ENCODE measurements around the gene FOXN1.

FOXN1 gene

GRCh38 chr17:28494445-28495188 lies 11.5 kb upstream of the FOXN1 start:
- WGBS (ENCODE audit: extremely low coverage, insufficient coverage, low lambda C conversion rate) = no CpG with 5 or more reads among the region's 15 CpGs
- Histone ChIP-seq H3K79me2 (ENCODE audit: control insufficient read depth, insufficient read depth, low read length) (no peaks in the 10 kb centered on the region), H3K9ac (ENCODE audit: low read length) (no peak overlapping the region), H3K23ac (ENCODE audit: low read length) (no peak overlapping the region), H3K4me2 (ENCODE audit: low read length) (no peak overlapping the region), H3K27me3 (ENCODE audit: insufficient read depth, low read length, poor library complexity) (no peaks in the 10 kb centered on the region), H4K8ac (ENCODE audit: low read depth, low read length) (no peak overlapping the region), H3K4ac (ENCODE audit: low read depth, low read length) (no peak overlapping the region), H3K56ac (ENCODE audit: low read length) (no peak overlapping the region), H3K18ac (ENCODE audit: low read length) (no peak overlapping the region), H2BK5ac (ENCODE audit: low read length) (no peak overlapping the region), H2BK120ac (ENCODE audit: low read depth, low read length) (no peak overlapping the region), H3K36me3 (ENCODE audit: control insufficient read depth, insufficient read depth, low read length) (no peaks in the 10 kb centered on the region), H3K4me1 (ENCODE audit: control insufficient read depth, low read depth, low read length) (no peaks in the 10 kb centered on the region), H3K27ac (ENCODE audit: low read depth, low read length) (no peak overlapping the region), H4K5ac (ENCODE audit: low read length) (no peak overlapping the region), H3K79me1 (ENCODE audit: low read length) (no peaks in the 10 kb centered on the region), H2BK15ac (replicated peaks; ENCODE audit: low read depth) (no peak overlapping the region), H3K4me3 (ENCODE audit: low read length) (no peak overlapping the region), H2AK5ac (ENCODE audit: low read length) (no peak overlapping the region)
- peak; percentile 62 for DNase-seq

DNA sequence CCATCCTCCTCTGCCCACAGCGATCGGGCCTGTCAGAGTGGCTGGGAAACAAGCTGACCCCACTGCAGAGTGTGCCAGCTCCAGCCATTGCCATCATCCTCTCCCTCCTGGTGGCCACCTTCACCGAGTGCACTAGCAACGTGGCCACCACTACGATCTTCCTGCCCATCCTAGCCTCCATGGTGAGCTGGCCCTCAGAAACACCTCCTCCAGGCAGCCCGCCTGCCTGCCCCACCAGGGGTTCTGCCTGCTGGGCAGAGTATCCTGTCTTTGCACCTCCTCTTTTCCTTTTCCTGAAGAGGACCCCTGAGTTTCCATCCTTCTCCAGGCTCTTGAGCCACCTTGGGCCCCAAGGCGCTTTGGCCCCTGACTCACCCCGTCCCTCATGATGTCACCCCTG lies 10.5 kb upstream of the FOXN1 start:
- no CpG with 5 or more reads among the region's 8 CpGs for WGBS (ENCODE audit: extremely low coverage, insufficient coverage, low lambda C conversion rate)
- H3K4me2 ChIP-seq (ENCODE audit: low read length) = no peak overlapping the region

GRCh38 chr17:28497931-28498330 lies 8.2 kb upstream of the FOXN1 start:
- Histone ChIP-seq H3K4me2 (ENCODE audit: low read length) (no peak overlapping the region), H3K27me3 (ENCODE audit: insufficient read depth, low read length, poor library complexity) (no peaks in the 10 kb centered on the region)
- DNase-seq = peak; percentile 36

More for the DNA sequence above, 10.5 kb upstream of the FOXN1 start:
- no peak overlapping the region for H2BK15ac ChIP-seq (replicated peaks; ENCODE audit: low read depth)
- H2BK5ac ChIP-seq (ENCODE audit: low read length) = no peak overlapping the region
- H3K23ac ChIP-seq (ENCODE audit: low read length) = no peak overlapping the region
- no peaks in the 10 kb centered on the region for H3K27me3 ChIP-seq (ENCODE audit: insufficient read depth, low read length, poor library complexity)
- H2BK120ac ChIP-seq (ENCODE audit: low read depth, low read length) = no peak overlapping the region
- H3K27ac ChIP-seq (ENCODE audit: low read depth, low read length) = no peak overlapping the region
- no peak overlapping the region for H4K5ac ChIP-seq (ENCODE audit: low read length)
- H3K36me3 ChIP-seq (ENCODE audit: control insufficient read depth, insufficient read depth, low read length) = no peaks in the 10 kb centered on the region
- H3K79me1 ChIP-seq (ENCODE audit: low read length) = no peaks in the 10 kb centered on the region
- H3K4ac ChIP-seq (ENCODE audit: low read depth, low read length) = no peak overlapping the region
- H3K79me2 ChIP-seq (ENCODE audit: control insufficient read depth, insufficient read depth, low read length) = no peaks in the 10 kb centered on the region
- no peak overlapping the region for H3K9ac ChIP-seq (ENCODE audit: low read length)
- no peaks in the 10 kb centered on the region for H3K4me1 ChIP-seq (ENCODE audit: control insufficient read depth, low read depth, low read length)
- DNase-seq = no peak
- H3K56ac ChIP-seq (ENCODE audit: low read length) = no peak overlapping the region
- no peak overlapping the region for H3K4me3 ChIP-seq (ENCODE audit: low read length)
- H3K18ac ChIP-seq (ENCODE audit: low read length) = no peak overlapping the region
- H4K8ac ChIP-seq (ENCODE audit: low read depth, low read length) = no peak overlapping the region
- H2AK5ac ChIP-seq (ENCODE audit: low read length) = no peak overlapping the region

GRCh38 chr17:28498652-28499363 lies 7.3 kb upstream of the FOXN1 start:
- H3K4me2 ChIP-seq (ENCODE audit: low read length) = no peak overlapping the region
- no peak overlapping the region for H3K23ac ChIP-seq (ENCODE audit: low read length)
- H3K36me3 ChIP-seq (ENCODE audit: control insufficient read depth, insufficient read depth, low read length) = no peaks in the 10 kb centered on the region
- no peak overlapping the region for H2BK5ac ChIP-seq (ENCODE audit: low read length)
- H3K4me1 ChIP-seq (ENCODE audit: control insufficient read depth, low read depth, low read length) = no peaks in the 10 kb centered on the region
- no peak overlapping the region for H2BK15ac ChIP-seq (replicated peaks; ENCODE audit: low read depth)
- no peaks in the 10 kb centered on the region for H3K79me2 ChIP-seq (ENCODE audit: control insufficient read depth, insufficient read depth, low read length)
- no CpG with 5 or more reads among the region's 12 CpGs for WGBS (ENCODE audit: extremely low coverage, insufficient coverage, low lambda C conversion rate)
- peak overlapping the region; percentile 32 for H3K56ac ChIP-seq (ENCODE audit: low read length)
- H3K9ac ChIP-seq (ENCODE audit: low read length) = no peak overlapping the region
- H3K27ac ChIP-seq (ENCODE audit: low read depth, low read length) = no peak overlapping the region
- H4K8ac ChIP-seq (ENCODE audit: low read depth, low read length) = no peak overlapping the region
- H3K27me3 ChIP-seq (ENCODE audit: insufficient read depth, low read length, poor library complexity) = no peaks in the 10 kb centered on the region
- H2AK5ac ChIP-seq (ENCODE audit: low read length) = no peak overlapping the region
- H2BK120ac ChIP-seq (ENCODE audit: low read depth, low read length) = no peak overlapping the region
- no peak for DNase-seq
- H4K5ac ChIP-seq (ENCODE audit: low read length) = no peak overlapping the region
- H3K79me1 ChIP-seq (ENCODE audit: low read length) = no peaks in the 10 kb centered on the region
- H3K4ac ChIP-seq (ENCODE audit: low read depth, low read length) = no peak overlapping the region
- H3K4me3 ChIP-seq (ENCODE audit: low read length) = no peak overlapping the region
- H3K18ac ChIP-seq (ENCODE audit: low read length) = no peak overlapping the region

More at GRCh38 chr17:28497931-28498330, 8.2 kb upstream of the FOXN1 start:
- no CpG with 5 or more reads among the region's 9 CpGs for WGBS (ENCODE audit: extremely low coverage, insufficient coverage, low lambda C conversion rate)
- Histone ChIP-seq H2AK5ac (ENCODE audit: low read length) (no peak overlapping the region), H3K23ac (ENCODE audit: low read length) (no peak overlapping the region), H3K27ac (ENCODE audit: low read depth, low read length) (no peak overlapping the region), H3K56ac (ENCODE audit: low read length) (peak overlapping the region; percentile 42), H4K5ac (ENCODE audit: low read length) (no peak overlapping the region), H3K36me3 (ENCODE audit: control insufficient read depth, insufficient read depth, low read length) (no peaks in the 10 kb centered on the region), H3K79me1 (ENCODE audit: low read length) (no peaks in the 10 kb centered on the region), H3K9ac (ENCODE audit: low read length) (no peak overlapping the region), H3K18ac (ENCODE audit: low read length) (no peak overlapping the region), H2BK120ac (ENCODE audit: low read depth, low read length) (no peak overlapping the region), H3K4me1 (ENCODE audit: control insufficient read depth, low read depth, low read length) (no peaks in the 10 kb centered on the region), H4K8ac (ENCODE audit: low read depth, low read length) (no peak overlapping the region), H3K79me2 (ENCODE audit: control insufficient read depth, insufficient read depth, low read length) (no peaks in the 10 kb centered on the region), H2BK15ac (replicated peaks; ENCODE audit: low read depth) (no peak overlapping the region), H3K4me3 (ENCODE audit: low read length) (no peak overlapping the region), H2BK5ac (ENCODE audit: low read length) (no peak overlapping the region), H3K4ac (ENCODE audit: low read depth, low read length) (no peak overlapping the region)

DNA sequence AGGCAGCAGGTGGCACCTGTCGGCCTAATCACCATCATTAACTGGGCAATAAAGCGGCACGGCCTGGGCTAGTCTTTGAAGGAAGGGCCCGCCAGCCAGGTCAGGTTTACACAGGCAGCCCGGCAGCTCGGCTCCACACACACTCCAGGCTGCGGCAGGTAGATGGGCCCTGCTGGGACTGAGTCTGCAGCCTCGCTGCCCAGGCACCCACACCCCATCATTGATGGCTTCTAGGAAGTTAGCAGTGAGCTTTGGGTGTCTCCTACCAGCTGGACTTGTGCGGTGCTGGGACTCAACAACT lies 6.8 kb upstream of the FOXN1 start:
- WGBS (ENCODE audit: extremely low coverage, insufficient coverage, low lambda C conversion rate) = no CpG with 5 or more reads among the region's 9 CpGs
- Histone ChIP-seq H2AK5ac (ENCODE audit: low read length) (no peak overlapping the region), H3K27ac (ENCODE audit: low read depth, low read length) (no peak overlapping the region), H4K5ac (ENCODE audit: low read length) (no peak overlapping the region), H3K79me1 (ENCODE audit: low read length) (no peaks in the 10 kb centered on the region), H2BK15ac (replicated peaks; ENCODE audit: low read depth) (no peak overlapping the region), H3K9ac (ENCODE audit: low read length) (no peak overlapping the region), H3K4ac (ENCODE audit: low read depth, low read length) (no peak overlapping the region), H2BK120ac (ENCODE audit: low read depth, low read length) (no peak overlapping the region), H3K4me1 (ENCODE audit: control insufficient read depth, low read depth, low read length) (no peaks in the 10 kb centered on the region), H2BK5ac (ENCODE audit: low read length) (no peak overlapping the region), H3K4me2 (ENCODE audit: low read length) (no peak overlapping the region), H3K36me3 (ENCODE audit: control insufficient read depth, insufficient read depth, low read length) (no peaks in the 10 kb centered on the region), H3K27me3 (ENCODE audit: insufficient read depth, low read length, poor library complexity) (no peaks in the 10 kb centered on the region), H3K56ac (ENCODE audit: low read length) (no peak overlapping the region), H4K8ac (ENCODE audit: low read depth, low read length) (no peak overlapping the region), H3K23ac (ENCODE audit: low read length) (no peak overlapping the region), H3K79me2 (ENCODE audit: control insufficient read depth, insufficient read depth, low read length) (no peaks in the 10 kb centered on the region), H3K4me3 (ENCODE audit: low read length) (no peak overlapping the region), H3K18ac (ENCODE audit: low read length) (no peak overlapping the region)
- DNase-seq = no peak
